K562 (cell line): Measurements from ENCODE around the gene DISC1. TPM values are rescaled to one million over a fixed set of nuclear protein-coding genes. Genes with fewer than 3 reads are reported as not detected.

Source experiments
- ATAC-seq: fragments of 200-7000 bp; cut with Tn5 transposase; 3 replicates; pipeline ENCODE4 v1.9.1; 2020; ENCODE audit warnings: moderate library complexity
- BruUV-seq: library from RNA; stranded (reverse); fragments of 400-500 nt; replicated peaks from 2 replicates; lab custom pipeline; 2021; lab: Mats Ljungman, UMichigan
- CTCF ChIA-PET: fragments of 300-600 bp; formaldehyde crosslinking; extraction: SDS; loops from one replicate; lab custom pipeline; 2021; ENCODE audit warnings: low intra/inter-chr PET ratio; lab: Yijun Ruan, JAX
- POLR2A ChIA-PET: fragments of 300-600, 350-650 bp; sonication (Branson Sonifier 250); formaldehyde crosslinking; extraction: SDS; loops from one replicate; lab custom pipeline; 2021; ENCODE audit warnings: antibody characterized with exemption, inconsistent platforms; lab: Yijun Ruan, JAX
- DNase-seq, 4 experiments: peaks; one replicate each; pipeline versions ENCODE4 v3.0.0 to v3.0.0-alpha.2; 2011 to 2018; ENCODE audit warnings: low spot score in 3 of 4, mixed read lengths in 3 of 4; ENCODE audit errors: extremely low read depth in 1 of 4
- FAIRE-seq: peaks from 2 replicates; lab custom pipeline; 2011; peaks lifted over from hg19 to GRCh38; lab: Jason Lieb, UNC
- H2AFZ ChIP-seq: 2 replicates; pipeline ENCODE4 v1.6.0; 2011; ENCODE audit warnings: low read depth, low read length, control low read depth, inconsistent platforms
- H3K27ac ChIP-seq: fragments of 200-600 bp; 3 replicates; pipeline ENCODE4 v1.8.0; 2011; ENCODE audit warnings: low read depth, mild to moderate bottlenecking, control low read depth, inconsistent platforms, low read length, moderate library complexity, mixed read lengths; ENCODE audit errors: extremely low read depth
- H3K27me3 ChIP-seq, 2 experiments: fragments of 300-600 bp in 1 of 2; 2 replicates in 1 of 2; 3 replicates in 1 of 2; pipeline versions ENCODE4 v1.6.0 to v1.8.0; 2011; ENCODE audit warnings: inconsistent platforms in 2 of 2, low read length in 2 of 2, mild to moderate bottlenecking in 1 of 2, mixed read lengths in 1 of 2, moderate library complexity in 1 of 2; ENCODE audit not compliant: control insufficient read depth in 2 of 2, insufficient read depth in 2 of 2
- H3K36me3 ChIP-seq: fragments of 300-600 bp; 3 replicates; pipeline ENCODE4 v1.8.0; 2011; ENCODE audit warnings: mild to moderate bottlenecking, low read length, inconsistent platforms; ENCODE audit not compliant: control insufficient read depth, insufficient read depth
- H3K4me1 ChIP-seq, 2 experiments: fragments of 200-600 bp in 1 of 2; replicated peaks in 1 of 2; 2 replicates in 1 of 2; 3 replicates in 1 of 2; pipeline versions ENCODE4 v1.5.1 to v1.8.0; 2011; ENCODE audit warnings: inconsistent platforms in 2 of 2, low read length in 2 of 2, mild to moderate bottlenecking in 1 of 2, mixed read lengths in 1 of 2, moderate library complexity in 1 of 2; ENCODE audit not compliant: control insufficient read depth in 2 of 2, insufficient read depth in 2 of 2
- H3K4me2 ChIP-seq: 2 replicates; pipeline ENCODE4 v1.6.1; 2011; ENCODE audit warnings: low read length, control low read depth, inconsistent platforms, mixed read lengths; ENCODE audit not compliant: insufficient read depth
- H3K4me3 ChIP-seq: fragments of 200-600 bp; sonication (generic), shearing (Covaris generic); 2 replicates; pipeline ENCODE4 v1.5.1; 2016; ENCODE audit warnings: control low read depth, inconsistent platforms
- H3K79me2 ChIP-seq: fragments of 200-600 bp; 3 replicates; pipeline ENCODE4 v1.8.0; 2011; ENCODE audit warnings: low read length, inconsistent platforms; ENCODE audit not compliant: control insufficient read depth, insufficient read depth
- H3K9ac ChIP-seq, 2 experiments: 2 replicates each; pipeline versions ENCODE4 v1.6.0 to v1.6.1; 2011; ENCODE audit warnings: low read depth in 2 of 2, low read length in 2 of 2, control low read depth in 1 of 2, inconsistent platforms in 1 of 2, mild to moderate bottlenecking in 1 of 2, mixed read lengths in 1 of 2; ENCODE audit not compliant: insufficient read depth in 1 of 2
- H3K9me1 ChIP-seq: one replicate; pipeline ENCODE4 v1.6.0; 2011; ENCODE audit warnings: inconsistent platforms, mild to moderate bottlenecking, low read length, moderate library complexity; ENCODE audit not compliant: control insufficient read depth, insufficient read depth
- H3K9me3 ChIP-seq: replicated peaks from 2 replicates; pipeline ENCODE4 v1.5.1; 2011; ENCODE audit warnings: low read depth, low read length, inconsistent platforms; ENCODE audit not compliant: control insufficient read depth, insufficient read depth
- H4K20me1 ChIP-seq: replicated peaks from 2 replicates; pipeline ENCODE4 v1.6.1; 2011; ENCODE audit warnings: low read length, inconsistent platforms, mixed read lengths; ENCODE audit not compliant: control insufficient read depth, insufficient read depth
- CBFA2T3 ChIP-seq: fragments of 450-650 bp; IDR thresholded peaks from 2 replicates; pipeline ENCODE4 v1.6.1; 2017
- CHD4 ChIP-seq: fragments of 200-600 bp; sonication (generic); IDR thresholded peaks from 3 replicates; pipeline ENCODE4 v1.6.1; 2012; ENCODE audit warnings: low read depth, mild to moderate bottlenecking, mixed read lengths, low read length, inconsistent platforms; ENCODE audit not compliant: insufficient read depth, insufficient replicate concordance, poor library complexity, severe bottlenecking
- CREB1 ChIP-seq, 2 experiments: sonication (generic) in 1 of 2; formaldehyde crosslinking in 1 of 2; IDR thresholded peaks; 2 replicates each; pipeline versions ENCODE4 v1.6.1 to v1.8.0; 2012 to 2022; ENCODE audit warnings: inconsistent platforms in 1 of 2, mild to moderate bottlenecking in 1 of 2, missing genetic modification reagents in 1 of 2, moderate library complexity in 1 of 2
- HNRNPLL ChIP-seq: fragments of 200-400 bp; formaldehyde crosslinking; IDR thresholded peaks from 2 replicates; pipeline ENCODE4 v1.6.1; 2017; ENCODE audit warnings: low read length, low read depth, mild to moderate bottlenecking; ENCODE audit not compliant: poor library complexity, severe bottlenecking
- IRF2 ChIP-seq: sonication (generic); formaldehyde crosslinking; IDR thresholded peaks from 2 replicates; pipeline ENCODE4 v1.8.1; 2022; ENCODE audit warnings: mild to moderate bottlenecking, missing genetic modification reagents
- LARP7 ChIP-seq: fragments of 450-650 bp; IDR thresholded peaks from 2 replicates; pipeline ENCODE4 v1.6.1; 2016
- NR4A1 ChIP-seq, 2 experiments: fragments of 250-450 bp in 1 of 2; fragments of 450-650 bp in 1 of 2; sonication (Bioruptor Pico) in 1 of 2; IDR thresholded peaks; 2 replicates each; pipeline versions ENCODE4 v1.4.0 to v1.6.1; 2016 to 2020; ENCODE audit warnings: mild to moderate bottlenecking in 2 of 2, missing compliant biosample characterization in 1 of 2, missing genetic modification characterization in 1 of 2, moderate library complexity in 1 of 2
- RAD51 ChIP-seq: fragments of 450-650 bp; IDR thresholded peaks from 2 replicates; pipeline ENCODE4 v1.7.1; 2016; ENCODE audit warnings: low read depth, mild to moderate bottlenecking, borderline replicate concordance
- SIRT6 ChIP-seq: IDR thresholded peaks from one replicate; pipeline ENCODE4 v1.6.1; 2012; ENCODE audit warnings: low read depth, mild to moderate bottlenecking, control low read depth, inconsistent platforms, low read length, moderate library complexity
- ZBTB17 ChIP-seq: fragments of 450-650 bp; formaldehyde crosslinking; IDR thresholded peaks from 2 replicates; pipeline ENCODE4 v1.4.0; 2020; ENCODE audit warnings: mild to moderate bottlenecking
- ZNF551 ChIP-seq: fragments of 250-450 bp; sonication (Bioruptor Pico); IDR thresholded peaks from 2 replicates; pipeline ENCODE4 v1.5.0; 2021; ENCODE audit warnings: mild to moderate bottlenecking, moderate library complexity
- WGBS: fragments of 100-300 bp; shearing (Covaris generic); methylation state at CpG from one replicate; pipeline ENCODE4 v1.1.6; 2016; ENCODE audit warnings: low coverage, mixed read lengths; ENCODE audit not compliant: insufficient coverage; ENCODE audit errors: missing lambda C conversion rate; 5-methylcytosine and 5-hydroxymethylcytosine counted together
- in situ Hi-C: fragments of 300-500 bp; cut with MboI; formaldehyde crosslinking; loops from 4 replicates; pipeline ENCODE4 v1.15.0; 2018; ENCODE audit warnings: inconsistent platforms, mixed read lengths
- intact Hi-C: fragments of 100-400 bp; cut with micrococcal nuclease; formaldehyde crosslinking; loops from 2 replicates; pipeline ENCODE4 v1.14.2; 2022
- polyA plus RNA-seq, 8 experiments: library from polyadenylated mRNA; depleted of rRNA in 4 of 8; stranded (reverse) in 5 of 8; unstranded in 3 of 8; fragments of >200 nt; fragmentation: Nextera tagmentation in 2 of 8; fragmentation: Illumina TruSeq in 1 of 8; extraction: Ambion mirVana in 2 of 8; extraction: Trizol in 1 of 8; gene quantifications; 2 replicates each; pipeline versions ENCODE4 v1.2.1 to v1.2.3, GENCODE V29; 2011 to 2014; ENCODE audit warnings: inconsistent platforms in 1 of 8, missing spikeins in 1 of 8
- total RNA-seq, 7 experiments: library from RNA; depleted of rRNA in 6 of 7; stranded (reverse); fragments of >200 nt in 6 of 7; fragmentation: Illumina TruSeq in 2 of 7; extraction: Trizol in 2 of 7; gene quantifications; 2 replicates each; pipeline versions ENCODE4 v1.2.1 to v1.2.3, GENCODE V29; 2011 to 2021; ENCODE audit warnings: low replicate concordance in 1 of 7
- TF ChIP-seq, protein P1 (sequence below), 3 experiments: fragments of 200-800 bp in 1 of 3; fragments of 250-450 bp in 1 of 3; fragments of 450-650 bp in 1 of 3; sonication (Bioruptor Pico) in 1 of 3; sonication (Bioruptor generic) in 1 of 3; formaldehyde crosslinking in 1 of 3; IDR thresholded peaks; 2 replicates each; pipeline versions ENCODE4 v1.6.1 to v1.8.0; 2016 to 2022; ENCODE audit warnings: mild to moderate bottlenecking in 2 of 3, missing genetic modification characterization in 2 of 3, missing compliant biosample characterization in 1 of 3, moderate library complexity in 1 of 3
- TF ChIP-seq, protein P2 (sequence below): IDR thresholded peaks from 3 replicates; pipeline ENCODE4 v1.6.1; 2011; ENCODE audit warnings: borderline replicate concordance, mild to moderate bottlenecking, moderate library complexity; ENCODE audit not compliant: insufficient read length; ENCODE audit errors: extremely low read depth

DISC1 gene
- total and polyA plus RNA-seq, 9 of the 15 experiments (the other 6 are each of a cell fraction or from before 2014, with no cell fraction given), result 0.01 to 0.11 (median 0.08) TPM; not detected in 1

DNA sequence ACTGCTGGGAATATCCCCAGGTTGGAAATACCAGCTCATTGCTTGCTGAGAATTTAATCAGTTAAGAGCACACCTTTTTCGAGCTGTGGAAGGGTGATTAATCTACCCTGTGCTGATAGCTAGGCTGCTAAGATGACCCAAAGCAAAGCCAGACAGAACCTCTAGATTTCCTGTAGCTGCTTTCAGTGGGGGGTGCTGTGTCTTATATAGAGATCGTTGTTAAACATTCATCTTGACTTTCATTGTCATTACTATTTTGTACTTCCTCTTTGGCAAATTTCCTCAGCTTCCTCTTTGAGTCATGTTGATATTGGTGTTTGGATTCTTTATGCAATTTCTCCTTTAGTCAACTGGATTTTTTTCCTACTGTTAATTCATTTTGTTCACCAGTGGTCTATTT, 155.3 kb downstream of the DISC1 start:
- Histone ChIP-seq H3K79me2 (no peaks in the 10 kb centered on the region), H3K9me3 (no peaks in the 10 kb centered on the region), H3K4me3 (no peak overlapping the region), H2AFZ (no peak overlapping the region), H3K36me3 (no peaks in the 10 kb centered on the region), H3K27ac (no peak overlapping the region), H3K4me1 (no peaks in the 10 kb centered on the region), H3K9me1 (no peaks in the 10 kb centered on the region), H3K9ac (no peak overlapping the region), H3K27me3 (peaks cover 0 to 9% of the 10 kb centered on the region in 2 experiments; a peak in 1 of 5 replicates), H4K20me1 (no peaks in the 10 kb centered on the region), H3K4me2 (no peak overlapping the region)
- 0% methylated on average over 2 of the region's 2 CpGs for WGBS
- ChIA-PET CTCF (no interaction called here), POLR2A (interaction anchor here (1.3 kb wide), 1 partner anchor 25 kb away, joined by 4 read pairs; no protein-coding TSS in a partner anchor)
- FAIRE-seq, result no peak
- no peak for ATAC-seq
- BruUV-seq, result no TSS peak
- intact Hi-C loops (no loop called here), in situ Hi-C loops (no loop called here)
- no peak for TF ChIP-seq LARP7
- no peak for TF ChIP-seq SIRT6
- no peak for TF ChIP-seq HNRNPLL
- TF ChIP-seq, protein P1, sequence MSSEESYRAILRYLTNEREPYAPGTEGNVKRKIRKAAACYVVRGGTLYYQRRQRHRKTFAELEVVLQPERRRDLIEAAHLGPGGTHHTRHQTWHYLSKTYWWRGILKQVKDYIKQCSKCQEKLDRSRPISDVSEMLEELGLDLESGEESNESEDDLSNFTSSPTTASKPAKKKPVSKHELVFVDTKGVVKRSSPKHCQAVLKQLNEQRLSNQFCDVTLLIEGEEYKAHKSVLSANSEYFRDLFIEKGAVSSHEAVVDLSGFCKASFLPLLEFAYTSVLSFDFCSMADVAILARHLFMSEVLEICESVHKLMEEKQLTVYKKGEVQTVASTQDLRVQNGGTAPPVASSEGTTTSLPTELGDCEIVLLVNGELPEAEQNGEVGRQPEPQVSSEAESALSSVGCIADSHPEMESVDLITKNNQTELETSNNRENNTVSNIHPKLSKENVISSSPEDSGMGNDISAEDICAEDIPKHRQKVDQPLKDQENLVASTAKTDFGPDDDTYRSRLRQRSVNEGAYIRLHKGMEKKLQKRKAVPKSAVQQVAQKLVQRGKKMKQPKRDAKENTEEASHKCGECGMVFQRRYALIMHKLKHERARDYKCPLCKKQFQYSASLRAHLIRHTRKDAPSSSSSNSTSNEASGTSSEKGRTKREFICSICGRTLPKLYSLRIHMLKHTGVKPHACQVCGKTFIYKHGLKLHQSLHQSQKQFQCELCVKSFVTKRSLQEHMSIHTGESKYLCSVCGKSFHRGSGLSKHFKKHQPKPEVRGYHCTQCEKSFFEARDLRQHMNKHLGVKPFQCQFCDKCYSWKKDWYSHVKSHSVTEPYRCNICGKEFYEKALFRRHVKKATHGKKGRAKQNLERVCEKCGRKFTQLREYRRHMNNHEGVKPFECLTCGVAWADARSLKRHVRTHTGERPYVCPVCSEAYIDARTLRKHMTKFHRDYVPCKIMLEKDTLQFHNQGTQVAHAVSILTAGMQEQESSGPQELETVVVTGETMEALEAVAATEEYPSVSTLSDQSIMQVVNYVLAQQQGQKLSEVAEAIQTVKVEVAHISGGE (CRISPR knock-in tag; IDR thresholded peaks at IDR 0.05), result no peak
- no peak for TF ChIP-seq RAD51
- TF ChIP-seq CBFA2T3, result no peak
- no peak for TF ChIP-seq CHD4
- TF ChIP-seq IRF2 (CRISPR knock-in tag), result no peak
- no peak for TF ChIP-seq ZNF551 (CRISPR knock-in tag)
- TF ChIP-seq, protein P2, sequence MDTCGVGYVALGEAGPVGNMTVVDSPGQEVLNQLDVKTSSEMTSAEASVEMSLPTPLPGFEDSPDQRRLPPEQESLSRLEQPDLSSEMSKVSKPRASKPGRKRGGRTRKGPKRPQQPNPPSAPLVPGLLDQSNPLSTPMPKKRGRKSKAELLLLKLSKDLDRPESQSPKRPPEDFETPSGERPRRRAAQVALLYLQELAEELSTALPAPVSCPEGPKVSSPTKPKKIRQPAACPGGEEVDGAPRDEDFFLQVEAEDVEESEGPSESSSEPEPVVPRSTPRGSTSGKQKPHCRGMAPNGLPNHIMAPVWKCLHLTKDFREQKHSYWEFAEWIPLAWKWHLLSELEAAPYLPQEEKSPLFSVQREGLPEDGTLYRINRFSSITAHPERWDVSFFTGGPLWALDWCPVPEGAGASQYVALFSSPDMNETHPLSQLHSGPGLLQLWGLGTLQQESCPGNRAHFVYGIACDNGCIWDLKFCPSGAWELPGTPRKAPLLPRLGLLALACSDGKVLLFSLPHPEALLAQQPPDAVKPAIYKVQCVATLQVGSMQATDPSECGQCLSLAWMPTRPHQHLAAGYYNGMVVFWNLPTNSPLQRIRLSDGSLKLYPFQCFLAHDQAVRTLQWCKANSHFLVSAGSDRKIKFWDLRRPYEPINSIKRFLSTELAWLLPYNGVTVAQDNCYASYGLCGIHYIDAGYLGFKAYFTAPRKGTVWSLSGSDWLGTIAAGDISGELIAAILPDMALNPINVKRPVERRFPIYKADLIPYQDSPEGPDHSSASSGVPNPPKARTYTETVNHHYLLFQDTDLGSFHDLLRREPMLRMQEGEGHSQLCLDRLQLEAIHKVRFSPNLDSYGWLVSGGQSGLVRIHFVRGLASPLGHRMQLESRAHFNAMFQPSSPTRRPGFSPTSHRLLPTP, result no peak
- no peak for TF ChIP-seq NR4A1 (CRISPR knock-in tag; IDR thresholded peaks at IDR 0.05)
- TF ChIP-seq NR4A1 (tag; IDR thresholded peaks at IDR 0.05), result no peak
- no peak for TF ChIP-seq ZBTB17 (CRISPR knock-in tag)
- TF ChIP-seq CREB1 (IDR thresholded peaks at IDR 0.05), result no peak
- no peak for TF ChIP-seq CREB1 (CRISPR knock-in tag; IDR thresholded peaks at IDR 0.05)
- no peak for DNase-seq
